Dendritic cell treated with granulocyte-macrophage colony-stimulating factor and Interleukin-4, amounts not matched to agents 40 ng/mL and 50 ng/mL, for 4 days (primary cell): ENCODE measurements around the gene ARF3.

ENCODE experiments used
- H3K27ac Mint-ChIP-seq: one replicate; pipeline ENCODE4 v1.8.0; 2022; ENCODE audit warnings: mild to moderate bottlenecking, mixed read lengths
- H3K27me3 Mint-ChIP-seq: one replicate; pipeline ENCODE4 v1.8.0; 2022; ENCODE audit warnings: mild to moderate bottlenecking, mixed read lengths
- H3K36me3 Mint-ChIP-seq: one replicate; pipeline ENCODE4 v1.8.0; 2022; ENCODE audit warnings: low read depth, mixed read lengths
- H3K4me1 Mint-ChIP-seq: one replicate; pipeline ENCODE4 v1.8.0; 2022; ENCODE audit warnings: low read depth, mixed read lengths
- H3K4me3 Mint-ChIP-seq: one replicate; pipeline ENCODE4 v1.8.0; 2022; ENCODE audit warnings: mild to moderate bottlenecking, moderate library complexity, mixed read lengths
- H3K9me3 Mint-ChIP-seq: one replicate; pipeline ENCODE4 v1.8.0; 2022; ENCODE audit warnings: mixed read lengths
- intact Hi-C: fragments of 100-400 bp; cut with micrococcal nuclease; formaldehyde crosslinking; loops from one replicate; pipeline ENCODE4 v1.15.0; 2022

Gene ARF3

DNA sequence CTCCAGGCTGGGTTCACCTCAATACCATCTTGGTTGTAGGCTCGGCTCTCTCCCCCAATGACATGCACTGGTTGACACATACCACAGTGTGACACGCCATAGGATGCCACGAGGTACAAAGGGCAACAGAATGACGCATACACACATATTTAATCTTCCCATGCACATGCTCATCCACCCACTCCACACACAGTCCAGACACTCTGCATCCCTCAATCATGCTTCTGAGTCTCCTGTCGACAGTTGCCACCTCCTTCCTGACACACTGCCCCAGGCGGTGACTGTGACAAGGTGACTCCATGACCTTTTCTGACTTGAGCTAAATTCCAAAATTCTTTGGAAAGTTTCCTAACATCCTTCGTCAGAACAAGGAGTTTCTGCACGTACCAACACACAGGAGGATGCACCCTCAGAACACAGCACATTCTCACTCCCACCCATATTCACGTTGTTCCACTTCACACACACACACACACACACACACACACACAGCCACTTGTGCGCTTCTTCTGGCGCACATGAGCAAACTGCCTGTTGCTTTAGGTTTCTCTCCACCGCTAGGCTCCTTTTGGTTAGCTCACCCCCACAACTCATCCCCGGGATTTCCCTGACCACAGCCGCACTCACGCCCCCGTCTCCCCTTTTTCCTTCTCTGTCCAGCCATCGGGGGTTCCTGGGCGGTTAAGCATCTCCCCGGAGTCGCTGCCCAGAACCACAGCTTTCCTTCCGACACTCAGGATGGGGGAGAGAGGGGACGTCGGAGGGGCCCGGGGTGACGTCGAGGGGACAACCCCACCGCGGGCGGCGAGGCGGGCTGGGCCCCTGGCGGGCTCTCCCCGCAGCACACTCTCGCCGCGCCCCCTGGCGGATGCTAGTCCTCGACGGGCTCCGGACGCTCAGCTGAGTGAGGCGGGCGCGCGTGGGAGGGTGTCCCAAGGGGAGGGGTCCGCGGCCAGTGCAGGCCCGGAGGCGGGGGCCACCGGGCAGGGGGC lies 20.3 kb upstream of the ARF3 start:
- H3K9me3 Mint-ChIP-seq: no peaks in the 10 kb centered on the region
- intact Hi-C loops: loop anchor here (5.0 kb wide), 1 partner anchor 125 kb away; the partner anchor contains the start of gene DDX23
- peaks cover 66% of the 10 kb centered on the region for H3K4me1 Mint-ChIP-seq
- no peaks in the 10 kb centered on the region for H3K36me3 Mint-ChIP-seq
- H3K4me3 Mint-ChIP-seq: peak overlapping the region; percentile 64
- no peak overlapping the region for H3K27ac Mint-ChIP-seq
- H3K27me3 Mint-ChIP-seq: peaks cover 97% of the 10 kb centered on the region

DNA sequence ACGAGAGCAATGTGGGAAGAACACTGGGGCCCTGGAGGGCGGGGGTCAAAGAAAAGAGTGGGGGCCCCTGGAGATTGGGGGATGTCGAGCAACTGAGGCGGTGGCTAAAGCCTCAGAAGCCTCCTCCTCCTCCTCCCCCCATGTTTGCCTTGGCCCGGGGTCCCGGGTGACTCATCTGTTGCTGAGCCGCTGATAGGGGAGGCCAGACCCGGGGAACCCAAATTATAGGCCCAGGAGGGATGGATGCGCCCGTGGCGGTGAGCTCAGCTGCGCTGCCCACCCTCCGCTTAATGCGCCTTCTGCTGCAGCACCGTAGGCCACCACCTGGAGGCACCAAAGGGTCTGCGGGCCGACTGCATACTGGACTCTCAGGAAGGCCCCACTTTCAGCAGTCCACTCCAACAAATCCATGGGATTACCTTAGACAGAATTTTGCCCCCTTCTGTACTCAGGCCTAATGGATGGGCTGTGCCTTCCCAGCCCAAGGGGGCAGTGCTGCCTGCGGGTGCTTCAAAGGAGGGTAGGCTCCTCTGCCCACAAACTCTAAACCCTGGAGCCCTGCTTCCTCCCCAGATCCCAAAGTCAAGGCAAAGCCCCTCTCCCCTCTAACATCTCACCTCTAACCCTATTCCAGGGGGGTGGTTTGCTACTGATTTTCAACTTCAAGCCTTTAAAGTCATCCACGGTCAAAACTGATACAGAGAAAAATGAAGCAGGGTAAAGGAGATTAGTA lies 16.8 kb upstream of the ARF3 start:
- no peak overlapping the region for H3K27ac Mint-ChIP-seq
- H3K4me3 Mint-ChIP-seq: no peak overlapping the region
- peaks cover 64% of the 10 kb centered on the region for H3K4me1 Mint-ChIP-seq
- no peaks in the 10 kb centered on the region for H3K9me3 Mint-ChIP-seq
- H3K36me3 Mint-ChIP-seq: no peaks in the 10 kb centered on the region
- peaks cover 97% of the 10 kb centered on the region for H3K27me3 Mint-ChIP-seq
- intact Hi-C loops: no loop called here

DNA sequence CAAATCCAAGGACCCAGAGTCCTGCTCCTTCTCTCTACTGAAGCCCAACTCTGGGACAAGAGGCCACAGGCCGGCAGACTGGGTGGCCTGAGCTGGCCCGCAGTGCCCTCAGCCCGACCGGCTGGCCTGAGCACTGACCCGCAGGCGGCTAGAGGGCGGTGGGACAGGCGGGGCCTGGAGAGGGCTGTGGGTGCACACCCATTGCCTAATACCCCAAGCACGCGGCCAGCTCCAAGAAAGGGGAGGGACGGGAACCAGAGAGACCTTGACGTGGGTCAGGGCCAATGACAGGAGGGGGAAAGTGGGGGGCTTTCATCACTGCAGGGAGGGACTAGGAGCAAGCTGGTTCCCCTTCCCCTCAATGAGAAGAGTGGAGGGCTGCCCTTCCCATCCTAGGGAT lies 16.2 kb upstream of the ARF3 start:
- H3K4me3 Mint-ChIP-seq: no peak overlapping the region
- intact Hi-C loops: no loop called here

DNA sequence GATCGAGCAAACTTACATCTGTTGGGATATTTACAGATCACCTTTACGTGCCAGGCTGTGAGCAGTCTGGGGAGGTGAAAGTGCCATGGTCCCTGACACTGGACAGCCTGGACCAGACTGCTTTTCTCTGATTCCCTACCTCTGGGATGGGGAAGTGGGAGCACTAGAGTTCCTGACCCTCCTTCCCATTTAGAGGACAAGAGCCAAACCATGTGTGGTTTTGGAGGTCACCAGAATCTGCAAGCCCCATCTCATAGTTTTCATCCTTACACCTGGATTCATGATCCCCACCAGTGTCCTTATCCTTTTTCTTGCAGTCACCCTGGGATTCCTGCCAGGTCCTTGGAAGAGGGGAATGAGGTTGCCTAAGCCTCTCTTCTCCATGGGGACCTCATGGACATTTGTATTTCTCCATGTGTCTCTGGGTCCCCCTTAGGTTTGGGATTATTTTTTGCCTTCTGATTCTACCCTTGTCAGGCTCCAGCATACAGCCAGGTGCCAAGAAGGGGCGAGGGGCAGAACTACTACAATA lies 15.7 kb upstream of the ARF3 start:
- Mint-ChIP-seq H3K4me1 (peaks cover 61% of the 10 kb centered on the region), H3K27me3 (peaks cover 98% of the 10 kb centered on the region), H3K9me3 (no peaks in the 10 kb centered on the region), H3K36me3 (no peaks in the 10 kb centered on the region), H3K27ac (no peak overlapping the region), H3K4me3 (no peak overlapping the region)
- intact Hi-C loops: no loop called here

More for the DNA sequence above, 16.2 kb upstream of the ARF3 start:
- H3K27ac Mint-ChIP-seq: no peak overlapping the region
- no peaks in the 10 kb centered on the region for H3K9me3 Mint-ChIP-seq
- H3K27me3 Mint-ChIP-seq: peaks cover 96% of the 10 kb centered on the region
- H3K36me3 Mint-ChIP-seq: no peaks in the 10 kb centered on the region
- H3K4me1 Mint-ChIP-seq: peaks cover 62% of the 10 kb centered on the region

DNA sequence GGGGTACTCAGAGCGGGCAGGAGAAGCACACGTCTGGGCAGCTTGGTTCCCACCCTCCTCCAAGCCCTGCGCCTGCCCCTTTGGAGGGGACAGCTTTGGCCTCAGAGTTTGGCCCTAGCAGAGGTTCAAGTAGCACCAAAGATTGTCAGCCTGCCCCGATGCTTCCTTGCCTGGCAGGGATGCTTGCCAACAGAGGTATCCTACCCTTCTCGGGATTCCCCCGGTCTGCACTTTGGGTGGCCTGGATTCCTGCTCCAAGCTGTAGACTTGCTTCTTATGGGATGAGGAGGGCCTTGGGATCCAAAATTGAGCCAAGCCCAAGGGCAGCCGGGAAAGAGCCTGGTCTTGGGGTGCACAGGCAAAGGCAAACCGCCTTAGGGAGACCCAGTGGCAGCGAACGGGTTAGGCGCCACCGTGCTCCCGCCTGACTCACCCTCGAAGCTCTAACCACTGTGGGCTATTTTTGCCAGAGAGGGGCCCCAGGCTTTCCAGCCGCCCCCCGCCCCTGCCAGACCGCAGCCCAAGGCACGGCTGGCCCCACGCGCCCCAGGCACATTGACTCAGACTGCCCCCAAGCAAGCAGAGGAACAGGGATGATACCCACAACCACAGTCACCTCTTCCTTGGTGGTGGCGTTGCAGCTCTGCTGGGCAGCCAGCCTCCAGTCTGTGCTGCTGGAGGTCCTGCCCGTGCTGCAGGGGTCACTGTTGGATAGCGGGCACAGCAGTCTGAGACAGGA lies 15.1 kb upstream of the ARF3 start:
- intact Hi-C loops: no loop called here
- Mint-ChIP-seq H3K4me3 (no peak overlapping the region), H3K36me3 (no peaks in the 10 kb centered on the region), H3K4me1 (peaks cover 54% of the 10 kb centered on the region), H3K9me3 (no peaks in the 10 kb centered on the region), H3K27ac (no peak overlapping the region), H3K27me3 (peaks cover 94% of the 10 kb centered on the region)

DNA sequence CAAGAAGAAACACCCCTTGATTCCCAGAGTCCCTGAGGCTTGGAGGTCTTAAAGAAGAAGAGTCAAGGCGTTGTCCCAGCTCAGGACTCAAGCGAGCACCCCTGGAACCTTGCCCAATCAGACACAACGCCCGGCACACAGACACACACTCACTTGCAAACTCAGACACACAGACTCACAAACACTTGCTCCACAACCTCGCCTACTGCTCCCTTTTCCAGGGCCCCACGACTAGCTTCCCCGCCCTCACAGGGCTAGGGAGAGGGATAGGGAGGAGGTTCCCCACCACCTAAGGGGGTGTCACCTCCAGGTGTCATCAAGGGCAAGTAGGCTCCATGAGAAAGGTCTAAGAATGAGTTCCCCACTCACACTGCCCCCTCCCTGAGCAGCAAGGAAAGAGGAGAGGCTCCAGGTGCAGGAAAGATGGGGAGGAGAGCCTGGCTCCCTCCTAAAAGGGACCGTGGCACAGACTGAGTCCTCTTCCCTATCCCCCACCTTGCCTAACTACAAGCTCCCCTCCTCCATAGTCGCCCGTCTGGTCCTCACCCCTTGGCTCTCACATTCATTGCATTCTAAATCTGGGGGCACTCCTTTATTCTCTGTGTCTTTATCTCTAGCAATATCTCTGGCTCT lies 13.5 kb upstream of the ARF3 start:
- peaks cover 82% of the 10 kb centered on the region for H3K27me3 Mint-ChIP-seq
- intact Hi-C loops: no loop called here
- H3K27ac Mint-ChIP-seq: no peak overlapping the region
- no peaks in the 10 kb centered on the region for H3K36me3 Mint-ChIP-seq
- H3K4me1 Mint-ChIP-seq: peaks cover 59% of the 10 kb centered on the region
- peak overlapping the region; percentile 22 for H3K4me3 Mint-ChIP-seq
- H3K9me3 Mint-ChIP-seq: no peaks in the 10 kb centered on the region

DNA sequence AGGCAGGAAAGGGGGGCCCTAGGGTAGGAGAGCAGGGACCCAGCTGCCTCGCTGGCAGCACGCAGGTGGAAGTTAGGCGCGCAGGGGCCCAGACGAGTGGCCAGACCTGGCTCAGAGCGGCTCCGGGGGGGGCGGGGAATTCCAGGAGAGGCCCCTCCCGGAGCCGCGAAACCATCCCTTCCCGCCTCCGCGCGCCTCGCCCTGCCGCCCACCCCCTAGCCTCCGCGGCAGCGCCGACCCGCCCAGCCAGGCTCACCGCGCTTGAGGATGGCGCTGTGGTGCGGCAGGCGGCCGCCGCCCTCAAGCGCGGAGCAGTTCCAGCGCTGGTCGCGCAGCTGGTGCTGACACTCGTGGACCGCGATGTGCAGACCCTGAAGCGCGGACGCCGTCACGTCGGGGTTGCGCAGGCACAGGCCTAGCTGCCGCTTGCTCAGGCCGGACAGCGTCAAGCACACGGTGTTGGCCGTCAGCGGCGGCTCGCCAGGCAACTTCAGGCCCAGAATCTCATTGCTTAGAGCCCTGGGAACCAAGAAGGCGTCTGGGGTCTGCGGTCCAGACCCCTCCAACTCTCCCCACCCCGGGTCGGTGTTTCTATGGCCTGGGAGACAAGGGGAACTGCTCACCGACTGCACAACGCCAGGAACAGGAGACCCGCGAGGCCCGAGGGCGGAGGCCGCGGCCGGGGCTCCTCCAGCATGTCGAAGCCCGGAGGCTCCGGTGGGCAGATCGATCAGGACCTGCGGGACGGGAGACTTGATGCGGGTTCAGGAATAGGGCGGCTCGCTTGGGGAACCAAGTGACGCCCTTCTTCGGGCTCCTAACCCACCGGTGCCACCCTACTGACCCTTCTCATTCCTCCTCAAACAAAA lies 12.8 kb upstream of the ARF3 start:
- H3K4me1 Mint-ChIP-seq: peaks cover 67% of the 10 kb centered on the region
- intact Hi-C loops: no loop called here

DNA sequence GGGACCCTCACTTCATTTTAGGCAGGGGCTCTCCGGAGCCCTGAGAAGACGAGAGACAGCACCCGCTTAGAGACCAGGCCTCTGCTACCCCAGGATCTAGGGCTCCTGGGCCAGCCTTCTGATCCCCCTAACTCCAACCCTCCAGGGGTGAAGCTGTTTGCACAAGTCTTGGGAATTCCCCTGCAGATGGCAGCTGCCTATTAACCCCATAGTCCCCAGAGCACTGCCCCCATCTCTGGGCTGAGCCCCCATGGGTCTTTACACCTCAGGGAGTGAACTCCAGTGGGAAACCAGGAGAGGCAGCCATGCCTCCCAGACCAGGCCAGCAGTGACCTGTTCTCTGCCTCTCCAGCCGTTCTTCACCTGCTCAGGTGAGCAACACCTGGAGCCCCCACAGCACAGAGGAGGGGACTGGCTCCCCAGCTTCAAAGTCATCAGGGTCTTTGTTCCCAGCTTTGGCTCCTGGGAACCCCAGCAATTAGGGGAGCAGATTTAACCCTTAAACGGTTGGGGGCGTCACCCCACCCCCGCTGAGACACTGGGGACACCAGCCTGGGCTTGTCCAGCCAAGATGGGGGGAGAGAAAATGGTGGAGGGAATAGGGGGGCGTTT lies 12.0 kb upstream of the ARF3 start:
- intact Hi-C loops: no loop called here
- Mint-ChIP-seq H3K9me3 (no peaks in the 10 kb centered on the region), H3K27me3 (peaks cover 70% of the 10 kb centered on the region), H3K36me3 (no peaks in the 10 kb centered on the region), H3K4me3 (peak overlapping the region; percentile 23), H3K27ac (no peak overlapping the region), H3K4me1 (peaks cover 73% of the 10 kb centered on the region)

More for the DNA sequence above, 12.8 kb upstream of the ARF3 start:
- H3K9me3 Mint-ChIP-seq: no peaks in the 10 kb centered on the region
- H3K27ac Mint-ChIP-seq: no peak overlapping the region
- H3K4me3 Mint-ChIP-seq: peak overlapping the region; percentile 18
- no peaks in the 10 kb centered on the region for H3K36me3 Mint-ChIP-seq
- peaks cover 78% of the 10 kb centered on the region for H3K27me3 Mint-ChIP-seq

DNA sequence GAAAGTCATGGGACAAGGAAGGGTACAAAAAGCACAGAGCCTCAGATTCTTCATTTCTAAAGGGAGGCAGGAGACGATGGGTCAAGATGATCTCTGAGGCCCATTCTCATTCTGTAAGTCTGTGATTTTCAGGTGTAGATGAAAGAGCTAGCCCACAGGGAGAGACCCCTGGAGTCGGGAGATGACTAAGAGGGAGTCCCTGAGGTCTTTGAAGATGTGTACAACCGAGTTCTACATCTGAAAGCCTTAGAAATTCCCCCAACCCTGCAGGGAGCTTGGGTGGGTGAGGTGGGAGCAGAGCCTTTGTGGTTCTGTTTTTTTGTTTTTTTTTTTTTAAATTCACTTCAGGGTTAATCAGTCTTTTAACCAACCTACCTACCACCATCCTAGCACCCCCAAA lies 11.2 kb upstream of the ARF3 start:
- H3K36me3 Mint-ChIP-seq: no peaks in the 10 kb centered on the region
- no peak overlapping the region for H3K4me3 Mint-ChIP-seq
- H3K27ac Mint-ChIP-seq: no peak overlapping the region
- H3K4me1 Mint-ChIP-seq: peaks cover 68% of the 10 kb centered on the region
- peaks cover 62% of the 10 kb centered on the region for H3K27me3 Mint-ChIP-seq
- H3K9me3 Mint-ChIP-seq: no peaks in the 10 kb centered on the region
- intact Hi-C loops: no loop called here

DNA sequence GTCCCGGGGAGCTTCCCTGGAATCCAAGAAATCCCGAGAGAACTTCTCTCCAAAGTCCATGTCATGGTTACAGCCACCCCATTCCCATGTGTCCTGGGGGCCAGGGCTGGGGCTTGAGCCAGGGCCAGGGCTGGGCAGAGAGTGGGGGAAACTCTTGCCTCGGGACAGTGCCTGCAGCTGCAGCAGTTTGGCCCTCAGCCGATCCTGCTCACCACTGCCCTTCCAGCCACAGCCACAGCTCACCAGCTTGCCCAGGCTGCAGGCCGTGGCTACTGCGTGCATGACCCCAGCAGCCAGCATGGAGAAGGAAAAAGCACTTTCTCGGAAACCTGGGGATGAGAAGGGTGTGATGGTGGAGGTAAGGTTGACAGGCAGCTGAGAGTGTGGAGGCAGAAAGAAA lies 10.7 kb upstream of the ARF3 start:
- no peak overlapping the region for H3K4me3 Mint-ChIP-seq
- H3K9me3 Mint-ChIP-seq: no peaks in the 10 kb centered on the region
- no peak overlapping the region for H3K27ac Mint-ChIP-seq
- H3K36me3 Mint-ChIP-seq: no peaks in the 10 kb centered on the region
- H3K27me3 Mint-ChIP-seq: peaks cover 58% of the 10 kb centered on the region
- intact Hi-C loops: no loop called here
- H3K4me1 Mint-ChIP-seq: peaks cover 63% of the 10 kb centered on the region

DNA sequence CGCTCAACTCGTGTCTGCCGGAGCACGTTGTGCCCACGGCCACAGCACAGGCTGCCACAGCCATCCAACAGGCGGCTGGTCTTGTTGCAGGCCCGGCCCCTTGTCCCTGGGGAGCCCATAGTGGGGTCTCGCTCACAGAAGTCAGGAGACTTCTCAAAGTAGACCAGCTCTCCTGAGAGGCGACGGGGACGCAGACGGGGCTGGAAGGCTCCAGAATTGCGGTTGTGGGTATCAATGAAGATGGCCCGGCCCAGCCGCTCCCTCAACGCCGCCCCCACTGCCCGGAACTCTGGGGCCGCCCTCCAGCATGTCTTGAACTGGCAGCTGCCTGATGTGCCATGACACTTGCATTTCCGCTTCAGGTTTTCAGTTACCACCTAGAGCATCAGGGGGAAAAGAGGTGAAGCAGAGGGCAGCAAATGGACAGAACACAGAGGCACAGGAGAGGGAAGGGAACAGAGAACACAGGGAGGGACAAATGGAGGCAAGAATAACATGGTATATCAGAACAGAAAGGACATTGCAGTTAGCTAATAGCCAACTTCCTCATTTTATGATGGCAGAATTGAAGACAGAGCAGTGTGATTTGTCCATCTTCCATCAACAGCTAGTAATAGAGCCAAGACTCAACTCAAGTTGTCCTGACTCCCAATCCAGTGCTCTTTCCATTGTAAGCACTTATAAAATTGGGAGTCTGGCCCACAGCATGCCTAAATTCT lies 9.0 kb upstream of the ARF3 start:
- no peaks in the 10 kb centered on the region for H3K9me3 Mint-ChIP-seq
- no peaks in the 10 kb centered on the region for H3K36me3 Mint-ChIP-seq
- H3K4me3 Mint-ChIP-seq: no peak overlapping the region
- H3K27ac Mint-ChIP-seq: no peak overlapping the region
- peaks cover 45% of the 10 kb centered on the region for H3K27me3 Mint-ChIP-seq
- intact Hi-C loops: no loop called here
- H3K4me1 Mint-ChIP-seq: peaks cover 49% of the 10 kb centered on the region
